ENCODE measurements around the gene BAZ2B.

GRCh38 chr2:159647667-159648066 lies 31.3 kb upstream of the BAZ2B start:
- TF ChIP-seq POLR2A (IDR thresholded peaks at IDR 0.05; ENCODE audit: low read length), result no peak
- TF ChIP-seq GATA1 (IDR thresholded peaks at IDR 0.05; ENCODE audit: low read depth, low read length), result no peak

Measured in erythroblast (primary cell).